NOMO-1 (cell line): ENCODE results near the gene CEMIP2.

Experiments used
- DNase-seq, 2 experiments: peaks; one replicate each; lab custom pipeline; 2025; ENCODE audit not compliant: unreplicated experiment in 2 of 2; lab: John Stamatoyannopoulos, UW

The CEMIP2 gene

DNA sequence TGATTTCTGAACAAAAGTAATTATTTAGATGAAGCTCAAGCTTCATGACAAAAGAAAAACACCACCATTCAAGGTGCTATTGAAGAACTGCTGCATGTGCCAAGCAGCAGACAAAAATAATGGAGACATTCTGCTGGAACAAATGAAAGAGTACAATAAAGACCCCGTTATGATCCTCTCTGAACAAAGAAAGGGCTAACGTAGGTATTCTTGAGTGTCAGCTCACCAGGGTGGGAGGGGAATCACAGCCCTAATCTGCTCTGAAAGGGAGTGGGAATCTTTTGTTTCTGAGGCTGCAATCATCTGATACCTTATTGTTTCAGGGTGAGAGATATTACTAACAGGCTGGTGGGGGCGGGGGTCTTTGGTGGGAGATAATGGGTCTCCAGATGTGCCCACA lies 15.4 kb downstream of the CEMIP2 start:
- DNase-seq = no peak

DNA sequence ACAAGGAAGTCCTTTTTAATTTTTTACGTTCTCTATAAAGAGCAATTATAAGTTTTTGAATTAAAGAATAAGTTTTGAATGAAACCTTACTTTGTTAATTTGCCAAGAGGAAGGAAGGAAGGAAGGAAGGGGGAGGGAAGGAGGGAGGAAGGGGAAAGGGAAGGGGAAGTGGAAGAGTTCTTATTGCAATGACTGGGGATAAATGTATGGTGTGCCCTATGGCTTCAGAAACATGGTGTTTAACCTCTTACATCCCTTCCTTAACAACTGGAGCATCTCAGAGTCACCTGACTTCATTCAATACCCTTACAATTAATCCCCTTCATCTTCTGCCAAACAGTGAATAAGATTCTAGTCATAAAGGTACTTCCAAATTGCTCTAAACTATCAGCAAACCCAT lies 16.0 kb downstream of the CEMIP2 start:
- no peak for DNase-seq

GRCh38 chr9:71748280-71748743 lies 20.0 kb downstream of the CEMIP2 start:
- peak in 1 of 2 experiments; percentile 56 for DNase-seq

DNA sequence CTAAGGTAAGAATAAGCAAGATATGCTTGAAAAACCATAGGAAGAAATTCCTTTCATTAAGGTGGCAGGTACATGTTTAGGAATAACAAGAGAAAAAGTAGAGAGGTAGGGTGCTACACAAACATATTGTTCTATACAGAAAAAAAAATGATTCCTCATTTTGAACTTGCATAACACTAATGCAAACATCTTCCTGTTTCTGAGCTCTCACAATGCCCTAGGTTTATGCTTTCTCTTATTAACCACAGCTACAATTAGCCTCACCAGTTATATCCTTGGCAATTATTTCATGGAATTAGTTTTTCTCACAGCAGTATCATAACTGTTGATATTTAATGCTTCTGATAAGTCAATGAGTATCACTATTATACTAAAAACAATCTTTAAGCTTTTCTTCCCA lies 20.7 kb downstream of the CEMIP2 start:
- DNase-seq = peak in 1 of 2 experiments; percentile 58

- peak; percentile 22 to 65 for DNase-seq
These were observed 21.6 kb downstream of the CEMIP2 start for GRCh38 chr9:71746758-71747125.

DNA sequence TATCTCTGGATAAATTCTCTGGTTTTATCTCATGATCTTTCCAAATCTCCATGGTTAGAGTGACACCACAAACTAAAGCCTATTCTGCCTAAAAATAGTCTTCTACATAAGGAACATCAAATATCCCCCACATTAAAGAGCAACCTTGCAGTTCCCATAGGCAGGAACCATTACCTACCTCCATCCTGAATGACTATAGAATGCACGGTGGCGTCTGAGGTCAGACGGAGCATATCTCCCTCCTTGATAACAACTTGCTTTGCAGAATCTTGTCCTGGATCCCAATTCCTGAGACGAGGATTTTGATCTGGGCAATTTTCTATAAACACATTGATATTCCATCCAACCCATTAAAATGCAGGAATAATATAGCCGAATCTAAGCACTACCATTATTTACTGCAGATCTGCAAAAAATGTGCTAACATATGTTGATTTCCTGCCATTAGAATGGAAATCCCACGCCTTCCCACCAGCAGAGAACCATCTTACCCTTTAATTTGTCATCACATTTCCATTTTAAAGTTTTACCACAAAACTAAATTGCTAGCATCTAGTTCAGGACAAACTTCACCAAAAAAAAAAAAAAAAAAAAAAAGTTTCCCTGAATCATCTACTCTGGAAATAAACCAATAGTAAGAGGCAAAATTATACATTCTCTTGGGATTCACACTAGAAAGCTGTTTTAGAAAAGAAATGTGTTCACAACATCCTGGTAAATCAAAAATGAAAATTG lies 22.1 kb downstream of the CEMIP2 start:
- no peak for DNase-seq

GRCh38 chr9:71744754-71745521 lies 23.4 kb downstream of the CEMIP2 start:
- DNase-seq = no peak

- peak; percentile 39 to 42 for DNase-seq
These were observed 24.4 kb downstream of the CEMIP2 start for GRCh38 chr9:71743882-71744281.

GRCh38 chr9:71743217-71743705 lies 25.1 kb downstream of the CEMIP2 start:
- no peak for DNase-seq

DNA sequence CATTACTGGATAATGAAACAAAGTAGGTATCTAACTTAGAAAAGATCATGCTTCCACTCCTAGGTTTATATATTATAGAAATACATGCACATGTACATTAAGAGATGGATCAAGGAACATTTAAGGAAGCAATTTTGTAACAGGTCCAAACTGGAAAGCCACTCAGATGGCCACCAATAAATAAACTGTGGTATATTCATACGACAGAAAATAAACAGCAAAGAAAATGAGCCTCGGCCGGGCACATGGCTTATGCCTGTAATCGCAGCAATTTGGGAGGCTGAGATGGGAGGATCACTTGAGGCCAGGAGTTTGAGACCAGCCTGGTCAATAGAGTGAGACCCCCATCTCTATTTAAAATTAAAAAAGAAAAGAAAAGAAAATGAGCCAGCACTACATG lies 25.6 kb downstream of the CEMIP2 start:
- DNase-seq = no peak

- no peak for DNase-seq
These were observed 26.2 kb downstream of the CEMIP2 start for GRCh38 chr9:71741926-71742648.

GRCh38 chr9:71740199-71740598 lies 28.1 kb downstream of the CEMIP2 start:
- no peak for DNase-seq

DNA sequence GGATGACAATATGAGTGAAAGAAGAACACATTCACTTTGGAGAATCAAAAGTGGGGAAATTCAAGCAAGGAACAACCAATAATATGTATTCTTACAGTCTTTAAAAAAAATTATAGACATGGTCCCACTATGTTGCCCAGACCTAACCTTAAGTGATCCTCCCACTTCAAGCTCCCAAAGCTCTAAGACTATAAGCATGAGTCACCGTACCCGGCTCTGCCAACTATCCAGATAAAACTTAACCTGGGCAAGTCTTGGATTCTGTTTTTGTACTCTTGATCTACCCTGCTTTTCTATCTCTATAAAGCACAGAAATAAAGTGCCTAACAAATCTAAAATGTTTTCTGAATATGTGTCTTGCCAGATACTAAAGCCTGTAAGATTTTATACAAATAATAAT lies 30.9 kb downstream of the CEMIP2 start:
- DNase-seq = no peak

- DNase-seq = no peak
These were observed 32.1 kb downstream of the CEMIP2 start for GRCh38 chr9:71736236-71736635.

DNA sequence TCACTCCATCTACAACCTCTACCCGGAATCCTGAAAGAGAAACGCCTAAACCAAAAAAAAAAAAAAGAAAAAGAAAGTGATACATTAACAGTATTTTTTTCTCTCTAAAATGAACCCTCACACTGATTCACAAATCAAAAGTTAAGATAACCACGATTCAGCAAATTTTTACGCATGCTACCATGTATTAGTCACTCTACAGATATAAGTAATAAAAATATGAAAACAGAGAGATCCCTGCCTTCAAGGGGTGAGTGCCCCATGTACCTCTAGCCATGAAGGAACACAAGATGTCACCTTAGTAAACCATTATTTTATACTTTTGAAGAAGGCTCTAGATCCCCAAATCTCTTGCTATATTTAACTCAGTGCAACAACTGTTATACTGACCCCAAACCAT lies 33.4 kb downstream of the CEMIP2 start:
- DNase-seq = no peak

DNA sequence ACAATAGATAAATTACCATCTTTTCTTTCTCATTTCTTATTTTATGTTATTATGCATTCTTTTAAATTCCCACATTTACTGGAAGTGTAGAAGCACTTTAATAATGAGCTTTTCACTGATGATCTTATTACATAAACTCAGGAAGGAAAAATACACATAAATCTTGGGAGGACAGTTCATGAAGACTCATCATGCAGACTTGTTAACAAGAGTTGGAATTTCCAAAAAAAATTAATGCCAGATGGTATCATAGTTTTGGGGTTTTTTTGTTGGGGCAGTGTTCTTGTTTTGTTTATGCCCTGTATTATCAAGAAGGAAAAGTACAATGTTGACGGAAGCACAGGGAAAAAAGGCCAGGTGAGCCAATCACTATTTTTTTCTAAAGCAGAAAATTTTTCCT lies 35.1 kb downstream of the CEMIP2 start:
- DNase-seq = no peak

DNA sequence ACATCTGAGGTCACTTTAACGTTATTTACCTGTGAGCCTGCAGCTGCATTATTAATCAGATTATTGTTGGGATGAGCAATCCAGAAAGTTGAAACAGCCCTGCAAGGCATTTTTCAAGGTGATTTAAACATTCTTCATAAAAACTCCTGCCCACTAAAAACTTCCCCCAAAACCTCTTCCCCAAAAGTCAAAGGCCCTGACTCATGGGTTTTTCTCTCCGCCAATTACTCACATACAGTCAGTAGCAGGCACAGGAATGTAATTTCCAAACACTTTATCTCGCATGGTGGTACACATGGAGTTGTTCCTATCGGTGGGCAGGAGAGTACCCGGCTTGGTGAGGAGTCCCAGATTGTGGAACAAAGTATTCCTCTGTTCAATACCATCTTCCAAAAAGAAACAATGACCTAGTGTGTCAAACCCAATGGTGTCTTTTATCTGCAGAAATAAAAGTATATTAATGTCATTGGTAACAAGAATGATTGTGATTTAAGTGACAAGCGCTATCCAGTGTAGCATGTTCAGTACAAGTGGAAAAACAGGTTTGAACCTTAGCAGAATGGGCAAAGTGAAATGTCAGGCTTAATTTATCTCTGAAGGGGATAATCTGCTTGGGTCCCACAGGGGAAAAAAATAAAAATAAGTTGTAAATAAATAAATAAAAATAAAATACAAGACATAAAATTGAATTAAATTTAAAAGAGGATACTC lies 38.3 kb downstream of the CEMIP2 start:
- DNase-seq = no peak

GRCh38 chr9:71726723-71727122 lies 41.6 kb downstream of the CEMIP2 start:
- no peak for DNase-seq

- no peak for DNase-seq
These were observed 42.5 kb downstream of the CEMIP2 start for GRCh38 chr9:71725590-71726338.

GRCh38 chr9:71721855-71722254 lies 46.5 kb downstream of the CEMIP2 start:
- no peak for DNase-seq
